H1 (cell line): Measurements from ENCODE around the gene CDK8. TPM values are rescaled to one million over a fixed set of nuclear protein-coding genes. Genes with fewer than 3 reads are reported as not detected.

Experiments
- CTCF ChIA-PET: fragments of 300-600 bp; sonication (Branson Sonifier 250); formaldehyde crosslinking; loops from one replicate; lab custom pipeline; 2021; ENCODE audit not compliant: partially characterized antibody; lab: Charles Lee
- POLR2A ChIA-PET: fragments of 300-600 bp; sonication (Branson Sonifier 250); formaldehyde crosslinking; loops from one replicate; lab custom pipeline; 2021; ENCODE audit warnings: inconsistent platforms; ENCODE audit not compliant: partially characterized antibody; lab: Charles Lee
- DNase-seq, 2 experiments: peaks; one replicate each; pipeline versions ENCODE4 v3.0.0 to v3.0.0-alpha.2; 2010 to 2022; ENCODE audit warnings: low spot score in 2 of 2, low read depth in 1 of 2, mixed read lengths in 1 of 2
- FAIRE-seq: peaks from 2 replicates; lab custom pipeline; 2011; peaks lifted over from hg19 to GRCh38; lab: Jason Lieb, UNC
- H2AFZ ChIP-seq: 2 replicates; pipeline ENCODE4 v1.8.1; 2012; ENCODE audit warnings: low read length, inconsistent platforms
- H2AK5ac ChIP-seq: 2 replicates; pipeline ENCODE4 v1.6.1; 2013; ENCODE audit warnings: low read depth, low read length
- H2BK120ac ChIP-seq: replicated peaks from 2 replicates; pipeline ENCODE3; 2013; ENCODE audit warnings: low read depth, low read length, inconsistent platforms
- H2BK12ac ChIP-seq: 2 replicates; pipeline ENCODE4 v1.6.1; 2013; ENCODE audit warnings: low read depth, low read length
- H2BK15ac ChIP-seq: 2 replicates; pipeline ENCODE4 v1.6.1; 2013; ENCODE audit warnings: low read length
- H2BK20ac ChIP-seq: 2 replicates; pipeline ENCODE4 v1.6.1; 2013; ENCODE audit warnings: low read length
- H2BK5ac ChIP-seq: 2 replicates; pipeline ENCODE4 v1.6.1; 2013; ENCODE audit warnings: low read depth, low read length
- H3K14ac ChIP-seq: 2 replicates; pipeline ENCODE4 v1.6.1; 2013; ENCODE audit warnings: inconsistent platforms; ENCODE audit not compliant: insufficient read length
- H3K18ac ChIP-seq: 2 replicates; pipeline ENCODE4 v1.6.1; 2013; ENCODE audit warnings: low read length; ENCODE audit errors: extremely low read depth
- H3K23ac ChIP-seq: 2 replicates; pipeline ENCODE4 v1.6.1; 2013; ENCODE audit warnings: inconsistent platforms; ENCODE audit not compliant: insufficient read length
- H3K23me2 ChIP-seq: 2 replicates; pipeline ENCODE4 v1.6.1; 2013; ENCODE audit warnings: low read depth, low read length
- H3K27ac ChIP-seq: 2 replicates; pipeline ENCODE4 v1.6.1; 2011; ENCODE audit warnings: low read depth, low read length, inconsistent platforms
- H3K27me3 ChIP-seq, 4 experiments: replicated peaks in 1 of 4; 1 replicate in 1 of 4; 2 replicates in 3 of 4; pipeline versions ENCODE4 v1.6.1 to v1.8.1; 2011 to 2013; ENCODE audit warnings: low read length in 3 of 4, mild to moderate bottlenecking in 3 of 4, inconsistent platforms in 2 of 4, mixed read lengths in 2 of 4, moderate library complexity in 1 of 4; ENCODE audit not compliant: control insufficient read depth in 3 of 4, insufficient read depth in 3 of 4; ENCODE audit errors: extremely low read depth in 1 of 4
- H3K36me3 ChIP-seq, 4 experiments: 2 replicates each; pipeline versions ENCODE4 v1.6.1 to v1.8.1; 2011 to 2013; ENCODE audit warnings: mild to moderate bottlenecking in 4 of 4, low read length in 3 of 4, moderate library complexity in 2 of 4, control low read depth in 1 of 4, inconsistent platforms in 1 of 4; ENCODE audit not compliant: insufficient read depth in 4 of 4, control insufficient read depth in 2 of 4
- H3K4ac ChIP-seq: replicated peaks from 2 replicates; pipeline ENCODE3; 2013; ENCODE audit warnings: low read length, low read depth, mixed read lengths, inconsistent platforms; ENCODE audit not compliant: insufficient read length
- H3K4me1 ChIP-seq, 4 experiments: replicated peaks in 1 of 4; 1 replicate in 1 of 4; 2 replicates in 3 of 4; pipeline versions ENCODE4 v1.6.1 to v1.8.1; 2011 to 2013; ENCODE audit warnings: low read length in 3 of 4, inconsistent platforms in 2 of 4, mixed read lengths in 1 of 4; ENCODE audit not compliant: insufficient read depth in 4 of 4, control insufficient read depth in 3 of 4
- H3K4me2 ChIP-seq, 2 experiments: 2 replicates each; pipeline versions ENCODE4 v1.6.1 to v1.8.1; 2011 to 2013; ENCODE audit warnings: low read depth in 2 of 2, low read length in 2 of 2, control low read depth in 1 of 2, inconsistent platforms in 1 of 2, mild to moderate bottlenecking in 1 of 2; ENCODE audit not compliant: insufficient read depth in 1 of 2
- H3K4me3 ChIP-seq, 4 experiments: fragments of 200-600, 300-600 bp in 1 of 4; sonication (generic), shearing (Covaris generic), sonication (Bioruptor Twin) in 1 of 4; 2 replicates each; pipeline versions ENCODE4 v1.5.1 to v1.8.1; 2011 to 2016; ENCODE audit warnings: low read length in 4 of 4, low read depth in 3 of 4, control low read depth in 2 of 4, inconsistent platforms in 2 of 4, mild to moderate bottlenecking in 2 of 4, mixed read lengths in 1 of 4, moderate library complexity in 1 of 4; ENCODE audit not compliant: insufficient read depth in 2 of 4; ENCODE audit errors: extremely low read depth in 1 of 4
- H3K56ac ChIP-seq: replicated peaks from 2 replicates; pipeline ENCODE3; 2013; ENCODE audit warnings: low read depth, mild to moderate bottlenecking, mixed read lengths, low read length, inconsistent platforms; ENCODE audit not compliant: insufficient read length
- H3K79me1 ChIP-seq: 2 replicates; pipeline ENCODE4 v1.6.1; 2013; ENCODE audit warnings: low read depth, low read length, control low read depth
- H3K79me2 ChIP-seq, 2 experiments: 2 replicates each; pipeline versions ENCODE4 v1.6.1 to v1.8.1; 2012 to 2013; ENCODE audit warnings: low read length in 2 of 2, mild to moderate bottlenecking in 2 of 2, inconsistent platforms in 1 of 2; ENCODE audit not compliant: insufficient read depth in 2 of 2, control insufficient read depth in 1 of 2
- H3K9ac ChIP-seq, 4 experiments: replicated peaks in 1 of 4; 1 replicate in 1 of 4; 2 replicates in 3 of 4; pipeline versions ENCODE4 v1.6.1 to v1.8.1; 2011 to 2013; ENCODE audit warnings: low read depth in 3 of 4, low read length in 3 of 4, control low read depth in 2 of 4, mild to moderate bottlenecking in 2 of 4, moderate library complexity in 2 of 4, inconsistent platforms in 1 of 4; ENCODE audit errors: extremely low read depth in 1 of 4
- H3K9me3 ChIP-seq, 2 experiments: 2 replicates each; pipeline versions ENCODE4 v1.6.1 to v1.8.1; 2012 to 2013; ENCODE audit warnings: mild to moderate bottlenecking in 2 of 2, moderate library complexity in 2 of 2, control low read depth in 1 of 2, inconsistent platforms in 1 of 2, low read depth in 1 of 2, low read length in 1 of 2, mixed read lengths in 1 of 2; ENCODE audit not compliant: insufficient read depth in 2 of 2
- H4K20me1 ChIP-seq, 2 experiments: replicated peaks in 1 of 2; 2 replicates each; pipeline versions ENCODE3 to v1.8.1; 2011 to 2013; ENCODE audit warnings: inconsistent platforms in 2 of 2, low read length in 2 of 2, mild to moderate bottlenecking in 1 of 2; ENCODE audit not compliant: insufficient read depth in 2 of 2, control insufficient read depth in 1 of 2
- H4K5ac ChIP-seq: 2 replicates; pipeline ENCODE4 v1.6.1; 2013; ENCODE audit warnings: low read length, low read depth, mixed read lengths, inconsistent platforms; ENCODE audit not compliant: insufficient read length
- H4K8ac ChIP-seq: 2 replicates; pipeline ENCODE4 v1.8.0; 2013; ENCODE audit warnings: mild to moderate bottlenecking, moderate library complexity, low read length, inconsistent platforms; ENCODE audit not compliant: insufficient read depth; ENCODE audit errors: extremely low read depth
- H4K91ac ChIP-seq: replicated peaks from 2 replicates; pipeline ENCODE3; 2013; ENCODE audit warnings: low read length, mixed read lengths, inconsistent platforms; ENCODE audit not compliant: insufficient read length
- GTF2F1 ChIP-seq: IDR thresholded peaks from 2 replicates; pipeline ENCODE4 v1.6.1; 2012; ENCODE audit warnings: low read depth, low read length, improper control_type of control experiment, borderline replicate concordance
- RAD21 ChIP-seq, 2 experiments: IDR thresholded peaks in 1 of 2; conservative IDR thresholded peaks in 1 of 2; 2 replicates each; pipeline ENCODE4 v1.6.1; 2011; ENCODE audit warnings: low read depth in 2 of 2, low read length in 2 of 2, improper control_type of control experiment in 1 of 2, inconsistent platforms in 1 of 2, mild to moderate bottlenecking in 1 of 2, moderate library complexity in 1 of 2
- SUZ12 ChIP-seq: fragments of 200-600 bp; sonication (generic); IDR thresholded peaks from 2 replicates; pipeline ENCODE4 v1.6.1; 2012; ENCODE audit warnings: mild to moderate bottlenecking, inconsistent platforms, low read length, moderate library complexity, mixed read lengths
- TCF12 ChIP-seq: IDR thresholded peaks from 2 replicates; pipeline ENCODE4 v1.6.1; 2011; ENCODE audit warnings: low read depth, mild to moderate bottlenecking, low read length
- WGBS, 2 experiments: shearing (Covaris generic) in 1 of 2; methylation state at CpG; one replicate each; pipeline versions ENCODE4 v1.1.6 to v1.1.7; 2013 to 2015; ENCODE audit warnings: low lambda C conversion rate in 2 of 2, mixed read lengths in 2 of 2, inconsistent platforms in 1 of 2, low coverage in 1 of 2, missing lambda C conversion rate in 1 of 2; ENCODE audit not compliant: insufficient replicate concordance in 2 of 2, insufficient coverage in 1 of 2, insufficient read length in 1 of 2; ENCODE audit errors: extremely low coverage in 1 of 2, missing lambda C conversion rate in 1 of 2; 5-methylcytosine and 5-hydroxymethylcytosine counted together
- polyA plus RNA-seq, 7 experiments: library from polyadenylated mRNA; depleted of rRNA in 3 of 7; stranded (reverse) in 5 of 7; unstranded in 2 of 7; fragments of >200 nt in 5 of 7; fragments of 200-250 nt in 2 of 7; gene quantifications; 1 replicate in 5 of 7; 2 replicates in 1 of 7; 4 replicates in 1 of 7; pipeline versions ENCODE4 v1.2.1 to v1.2.3, GENCODE V29; 2011 to 2013; ENCODE audit warnings: missing spikeins in 2 of 7, mixed read lengths in 2 of 7
- total RNA-seq: library from RNA; stranded (reverse); fragmentation: NEBNext Ultra II Directional; extraction: Animal tissue kit (Norgen Biotek cat#: 25700); gene quantifications from 2 replicates; pipeline ENCODE4 v1.2.1, GENCODE V29; 2021

CDK8 gene
- total and polyA plus RNA-seq, 2 of the 8 experiments (the other 6 are each of a cell fraction or from before 2014, with no cell fraction given): 22.1 to 25.6 TPM

- Histone ChIP-seq H3K36me3 (no peaks in the 10 kb centered on the region), H3K27me3 (no peaks in the 10 kb centered on the region), H2BK5ac (no peak overlapping the region), H3K23me2 (no peaks in the 10 kb centered on the region), H3K56ac (no peak overlapping the region), H3K4me3 (no peak overlapping the region), H3K4me2 (no peak overlapping the region), H3K4me1 (no peaks in the 10 kb centered on the region), H3K79me2 (peaks cover 5 to 96% of the 10 kb centered on the region in 2 experiments; a peak in 3 of 4 replicates), H3K14ac (no peak overlapping the region), H3K18ac (no peak overlapping the region), H4K20me1 (no peaks in the 10 kb centered on the region), H3K79me1 (peaks cover 4% of the 10 kb centered on the region; the same call in 1 of the 2 replicates), H4K5ac (no peak overlapping the region), H3K4ac (no peak overlapping the region), H2AFZ (no peak overlapping the region), H3K9me3 (no peaks in the 10 kb centered on the region), H3K27ac (no peak overlapping the region), H4K8ac (no peak overlapping the region), H2BK15ac (no peak overlapping the region), H3K9ac (no peak overlapping the region), H2AK5ac (no peak overlapping the region), H3K23ac (no peak overlapping the region), H2BK12ac (no peak overlapping the region), H4K91ac (no peak overlapping the region), H2BK120ac (no peak overlapping the region), H2BK20ac (no peak overlapping the region)
- CTCF ChIA-PET: no interaction called here
- POLR2A ChIA-PET: no interaction called here
- no peak for FAIRE-seq
- 94% methylated on average over 6 of the region's 6 CpGs; no CpG with 5 or more reads in 1 of the 2 experiments for WGBS, 2 experiments
- no peak for DNase-seq
- TF ChIP-seq GTF2F1 (no peak), RAD21 (IDR thresholded peaks at IDR 0.05 in 1 of 2, conservative IDR thresholded peaks at IDR 0.05 in 1 of 2; ENCODE audit: low read depth in 2 of 2, low read length in 2 of 2) (no peak), SUZ12 (no peak), TCF12 (no peak)
These were observed 46.2 kb downstream of the CDK8 start for GRCh38 chr13:26300140-26300539.
